Endothelial cell (in vitro differentiated cells): ENCODE results near the gene CFAP65. TPM values are rescaled to one million over a fixed set of nuclear protein-coding genes. Genes with fewer than 3 reads are reported as not detected.

Source experiments
- DNase-seq: peaks from one replicate; pipeline ENCODE4 v3.0.0; 2021; ENCODE audit warnings: low spot score
- H3K27ac Mint-ChIP-seq: one replicate; pipeline ENCODE4 v1.8.0; 2021; ENCODE audit warnings: mixed read lengths, inconsistent platforms; ENCODE audit not compliant: unreplicated experiment
- H3K27me3 Mint-ChIP-seq: one replicate; pipeline ENCODE4 v1.8.0; 2021; ENCODE audit warnings: mild to moderate bottlenecking, moderate library complexity, mixed read lengths, inconsistent platforms; ENCODE audit not compliant: unreplicated experiment
- H3K36me3 Mint-ChIP-seq: one replicate; pipeline ENCODE4 v1.8.0; 2021; ENCODE audit warnings: mild to moderate bottlenecking, low read depth, mixed read lengths, inconsistent platforms; ENCODE audit not compliant: unreplicated experiment
- H3K4me1 Mint-ChIP-seq: one replicate; pipeline ENCODE4 v1.8.0; 2021; ENCODE audit warnings: mild to moderate bottlenecking, mixed read lengths, inconsistent platforms; ENCODE audit not compliant: unreplicated experiment
- H3K4me3 Mint-ChIP-seq: one replicate; pipeline ENCODE4 v1.8.0; 2021; ENCODE audit warnings: mild to moderate bottlenecking, mixed read lengths, inconsistent platforms; ENCODE audit not compliant: unreplicated experiment
- H3K9me3 Mint-ChIP-seq: one replicate; pipeline ENCODE4 v1.8.0; 2021; ENCODE audit warnings: mixed read lengths, inconsistent platforms; ENCODE audit not compliant: unreplicated experiment
- total RNA-seq: library from RNA; stranded (reverse); fragmentation: NEBNext Ultra II Directional; extraction: Animal tissue kit (Norgen Biotek cat#: 25700); gene quantifications from one replicate; pipeline ENCODE4 v1.2.1, GENCODE V29; 2021; ENCODE audit not compliant: unreplicated experiment
- TF ChIP-seq, protein P1 (sequence below): fragments of 200-600 bp; sonication (generic); IDR thresholded peaks from one replicate; pipeline ENCODE4 v1.5.0; 2021; ENCODE audit warnings: antibody characterized with exemption; ENCODE audit not compliant: unreplicated experiment

Gene CFAP65
- total RNA-seq, 1 donor from 2014 or later: 0.59 TPM

DNA sequence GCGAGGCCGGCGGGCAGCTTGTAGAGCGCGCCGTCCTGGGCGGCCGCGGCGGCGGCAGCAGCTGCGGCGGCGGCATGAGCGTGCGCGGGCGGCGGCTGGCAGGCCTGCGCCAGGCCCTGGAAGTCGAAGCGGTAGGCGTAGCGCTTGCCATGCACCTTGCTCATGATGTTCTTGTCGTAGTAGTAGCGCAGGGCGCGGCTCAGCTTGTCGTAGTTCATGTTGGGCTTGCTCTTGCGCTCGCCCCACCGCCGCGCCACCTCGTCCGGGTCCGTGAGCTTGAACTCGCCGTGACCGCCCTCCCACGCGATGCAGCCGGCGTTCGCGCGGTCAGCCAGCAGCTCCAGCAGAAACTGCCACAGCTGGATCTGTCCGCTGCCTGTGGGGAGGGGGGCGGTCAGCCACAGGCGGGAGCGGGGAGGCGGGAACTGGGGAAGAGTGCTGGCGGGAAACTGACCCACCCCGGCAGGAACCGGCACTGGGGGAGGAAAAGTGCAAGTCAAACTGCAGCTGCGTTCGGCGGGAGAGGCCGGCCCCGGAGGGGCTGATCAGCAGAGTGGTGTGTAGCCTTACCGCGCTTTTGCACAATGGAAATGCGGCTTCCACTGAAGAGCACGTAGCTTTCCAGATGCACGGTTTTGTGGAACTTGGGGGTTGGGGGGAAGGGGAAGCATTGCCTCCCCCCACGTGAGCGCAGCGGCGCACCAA is 59.3 kb downstream of the CFAP65 start:
- H3K4me1 Mint-ChIP-seq: peaks cover 13% of the 10 kb centered on the region
- H3K4me3 Mint-ChIP-seq: no peak overlapping the region
- DNase-seq: no peak
- TF ChIP-seq, protein P1, sequence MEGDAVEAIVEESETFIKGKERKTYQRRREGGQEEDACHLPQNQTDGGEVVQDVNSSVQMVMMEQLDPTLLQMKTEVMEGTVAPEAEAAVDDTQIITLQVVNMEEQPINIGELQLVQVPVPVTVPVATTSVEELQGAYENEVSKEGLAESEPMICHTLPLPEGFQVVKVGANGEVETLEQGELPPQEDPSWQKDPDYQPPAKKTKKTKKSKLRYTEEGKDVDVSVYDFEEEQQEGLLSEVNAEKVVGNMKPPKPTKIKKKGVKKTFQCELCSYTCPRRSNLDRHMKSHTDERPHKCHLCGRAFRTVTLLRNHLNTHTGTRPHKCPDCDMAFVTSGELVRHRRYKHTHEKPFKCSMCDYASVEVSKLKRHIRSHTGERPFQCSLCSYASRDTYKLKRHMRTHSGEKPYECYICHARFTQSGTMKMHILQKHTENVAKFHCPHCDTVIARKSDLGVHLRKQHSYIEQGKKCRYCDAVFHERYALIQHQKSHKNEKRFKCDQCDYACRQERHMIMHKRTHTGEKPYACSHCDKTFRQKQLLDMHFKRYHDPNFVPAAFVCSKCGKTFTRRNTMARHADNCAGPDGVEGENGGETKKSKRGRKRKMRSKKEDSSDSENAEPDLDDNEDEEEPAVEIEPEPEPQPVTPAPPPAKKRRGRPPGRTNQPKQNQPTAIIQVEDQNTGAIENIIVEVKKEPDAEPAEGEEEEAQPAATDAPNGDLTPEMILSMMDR: no peak
- H3K27me3 Mint-ChIP-seq: peaks cover 45% of the 10 kb centered on the region
- H3K27ac Mint-ChIP-seq: no peak overlapping the region
- no peaks in the 10 kb centered on the region for H3K9me3 Mint-ChIP-seq
- no peaks in the 10 kb centered on the region for H3K36me3 Mint-ChIP-seq

DNA sequence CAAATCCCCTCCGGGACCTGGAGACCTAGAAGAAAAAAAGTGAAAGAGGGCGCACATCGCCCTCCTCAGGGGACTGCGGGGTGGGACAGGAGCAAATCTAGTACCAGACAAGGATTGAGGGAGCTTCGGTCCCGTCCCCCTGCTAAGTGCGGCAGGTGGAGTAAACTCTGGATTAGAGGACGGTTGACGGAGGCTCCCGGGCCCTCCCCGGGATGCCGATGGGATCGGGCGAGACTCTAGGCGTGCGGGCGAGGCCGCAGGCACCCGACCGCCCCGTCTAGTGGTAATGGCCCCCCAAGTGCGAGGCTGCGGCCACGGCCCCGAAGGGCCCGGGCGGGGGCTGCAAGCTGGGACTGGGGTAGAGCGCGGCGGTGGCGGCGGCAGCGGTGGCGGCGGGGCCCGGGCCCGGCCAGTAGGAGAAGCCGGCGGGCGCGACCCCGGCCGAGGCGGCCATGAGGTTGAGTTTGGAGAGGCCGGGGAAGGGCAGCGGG is 59.9 kb downstream of the CFAP65 start:
- no peak for DNase-seq
- Mint-ChIP-seq H3K27me3 (peaks cover 48% of the 10 kb centered on the region), H3K36me3 (no peaks in the 10 kb centered on the region), H3K4me1 (peaks cover 13% of the 10 kb centered on the region), H3K4me3 (no peak overlapping the region), H3K9me3 (no peaks in the 10 kb centered on the region), H3K27ac (no peak overlapping the region)
- TF ChIP-seq, protein P1: no peak

DNA sequence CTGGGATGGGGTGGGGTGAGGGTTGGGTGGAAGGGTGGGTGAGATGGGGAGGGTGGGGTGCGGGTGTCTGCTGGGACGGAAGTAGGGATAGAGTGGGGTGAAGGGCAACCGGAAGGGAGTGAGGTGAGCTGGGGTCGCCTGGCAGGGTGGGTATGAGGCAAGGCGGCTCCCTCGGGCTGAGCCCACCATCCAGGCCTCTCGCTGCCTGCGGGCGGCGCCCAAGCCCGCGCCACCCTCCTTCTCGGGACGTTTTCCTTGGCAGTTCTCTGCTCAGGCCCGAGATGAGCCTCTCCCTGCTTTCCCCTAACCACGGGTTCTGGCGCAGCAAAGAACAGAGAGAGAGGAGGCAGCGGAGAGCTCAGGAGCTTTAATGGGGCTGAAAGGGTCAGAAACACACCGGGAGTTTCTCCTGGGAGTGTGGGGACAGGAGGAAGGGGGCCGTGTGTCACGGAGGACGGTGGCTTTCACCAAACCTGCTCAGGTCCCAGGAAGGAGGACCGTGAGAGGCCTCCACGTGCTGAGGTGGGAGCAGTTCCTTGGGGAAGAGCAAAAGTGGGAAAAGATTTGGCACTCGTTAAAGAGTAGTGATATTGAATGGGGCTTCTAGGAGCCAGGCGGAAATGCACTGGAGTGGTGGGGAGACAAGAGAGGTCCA is 60.5 kb downstream of the CFAP65 start:
- no peak for DNase-seq

DNA sequence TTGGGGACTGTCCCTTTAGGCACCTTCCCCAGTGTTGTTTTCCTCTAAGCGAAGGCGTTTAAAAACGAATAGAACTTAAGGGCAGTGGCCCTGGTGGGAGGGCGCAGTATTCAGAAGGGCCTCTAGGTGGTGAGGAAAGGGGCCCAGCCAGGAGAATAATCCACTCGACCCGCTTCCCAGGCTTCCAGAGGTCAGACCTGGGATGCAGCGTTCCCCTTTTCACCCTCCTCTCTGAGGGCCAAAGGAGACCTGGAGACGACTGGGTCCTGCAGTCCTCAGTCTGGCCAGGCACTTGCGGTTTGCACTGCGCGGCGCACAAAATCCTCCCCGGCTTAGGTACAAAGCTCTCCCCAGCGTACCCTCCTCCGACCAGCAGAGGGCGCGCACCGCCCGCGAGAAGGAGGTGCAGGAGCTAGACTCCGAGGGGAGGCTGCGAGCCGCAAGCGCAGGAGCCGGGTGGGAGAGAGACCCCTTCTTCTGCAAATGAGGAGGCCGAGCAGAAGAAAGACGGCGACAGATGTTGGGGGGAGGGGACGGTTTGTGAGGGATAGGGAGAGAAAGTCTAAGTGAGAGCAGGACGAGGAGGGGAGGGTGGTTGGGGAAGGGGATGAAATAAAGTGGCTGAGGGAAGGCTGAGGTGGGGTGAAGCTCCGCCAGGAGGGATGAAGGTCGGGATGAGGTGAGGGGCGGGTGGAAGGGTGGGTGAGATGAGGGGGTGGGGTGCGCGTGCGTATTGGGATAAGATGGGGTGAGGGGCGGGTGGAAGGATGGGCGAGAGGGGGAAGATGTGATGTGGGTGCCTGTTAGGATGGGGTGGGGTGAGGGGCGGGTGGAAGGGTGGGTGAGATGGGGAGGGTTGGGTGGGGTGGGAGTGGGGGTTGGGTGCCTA is 61.2 kb downstream of the CFAP65 start:
- H3K27ac Mint-ChIP-seq: no peak overlapping the region
- DNase-seq: peak; percentile 93
- no peaks in the 10 kb centered on the region for H3K9me3 Mint-ChIP-seq
- peaks cover 44% of the 10 kb centered on the region for H3K27me3 Mint-ChIP-seq
- no peak overlapping the region for H3K4me3 Mint-ChIP-seq
- TF ChIP-seq, protein P1: peak; percentile 95
- no peaks in the 10 kb centered on the region for H3K36me3 Mint-ChIP-seq
- H3K4me1 Mint-ChIP-seq: peaks cover 13% of the 10 kb centered on the region

More for the DNA sequence above, 60.5 kb downstream of the CFAP65 start:
- Mint-ChIP-seq H3K36me3 (no peaks in the 10 kb centered on the region), H3K27me3 (peaks cover 44% of the 10 kb centered on the region), H3K4me1 (peaks cover 13% of the 10 kb centered on the region), H3K4me3 (no peak overlapping the region), H3K9me3 (no peaks in the 10 kb centered on the region), H3K27ac (no peak overlapping the region)
- TF ChIP-seq, protein P1: no peak
